ENCODE results near the gene SSBP4.
A peak's percentile ranks its signal among the peaks of the same experiment; 100 is the strongest.

SSBP4 gene

DNA sequence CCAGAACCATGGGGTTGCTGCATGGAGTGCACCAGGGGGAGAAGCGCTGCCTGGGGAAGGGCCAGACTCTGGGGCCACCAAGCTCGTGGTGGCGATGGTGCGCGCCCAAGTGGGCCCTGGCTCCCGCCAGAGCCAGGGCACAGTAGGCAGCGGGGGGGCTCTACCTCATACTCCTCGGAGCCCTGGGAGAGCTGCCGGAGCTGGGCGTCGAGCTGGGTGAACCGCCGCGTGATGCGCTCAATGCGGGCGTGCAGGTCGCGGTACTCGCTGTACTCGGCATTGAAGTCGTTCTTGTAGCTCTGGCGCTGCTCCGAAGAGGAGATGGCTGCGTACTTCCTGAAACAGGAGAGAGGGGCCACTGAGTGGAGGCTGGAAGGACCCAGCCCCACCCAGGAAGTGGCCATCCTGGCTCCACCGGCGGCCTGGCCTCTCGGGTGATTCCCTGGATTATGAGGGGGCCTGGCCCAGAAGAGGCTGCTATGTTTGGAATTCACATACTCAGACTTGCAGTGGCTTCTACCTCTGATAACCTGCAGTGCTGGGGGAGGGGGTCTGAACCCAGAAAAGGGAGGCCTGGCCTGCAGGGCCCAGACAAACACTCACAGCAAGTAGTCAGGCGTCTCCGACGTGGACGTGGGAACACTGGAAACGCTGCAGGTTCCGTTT lies 27.1 kb downstream of the SSBP4 start:
- DNase-seq: no peak

DNA sequence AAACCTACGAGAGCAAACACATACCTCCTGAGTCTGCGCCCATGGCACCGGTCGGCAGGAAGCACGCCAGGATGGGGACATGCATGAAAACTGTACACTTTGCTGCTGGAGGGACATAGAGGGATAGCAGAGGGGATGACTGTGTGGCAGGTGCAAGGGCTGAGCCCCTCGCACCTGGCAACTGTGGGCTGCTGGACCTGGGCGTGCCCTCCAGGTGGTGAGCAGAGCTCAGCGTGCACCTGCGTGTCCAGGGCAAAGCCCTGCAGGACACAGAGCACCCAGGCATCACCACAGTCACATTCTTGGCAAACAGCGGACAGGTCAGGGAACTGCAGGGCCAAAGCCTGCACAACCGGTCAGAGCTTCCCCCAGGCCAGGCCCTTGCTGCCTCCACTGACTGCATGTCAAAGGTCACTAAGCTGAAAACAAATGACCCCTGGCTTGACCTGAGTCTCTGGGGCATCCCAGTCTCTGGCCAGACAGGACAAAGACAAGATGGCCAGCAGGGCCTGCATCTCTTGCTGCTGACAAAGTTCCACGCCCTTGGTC lies 27.7 kb downstream of the SSBP4 start:
- DNase-seq: no peak

DNA sequence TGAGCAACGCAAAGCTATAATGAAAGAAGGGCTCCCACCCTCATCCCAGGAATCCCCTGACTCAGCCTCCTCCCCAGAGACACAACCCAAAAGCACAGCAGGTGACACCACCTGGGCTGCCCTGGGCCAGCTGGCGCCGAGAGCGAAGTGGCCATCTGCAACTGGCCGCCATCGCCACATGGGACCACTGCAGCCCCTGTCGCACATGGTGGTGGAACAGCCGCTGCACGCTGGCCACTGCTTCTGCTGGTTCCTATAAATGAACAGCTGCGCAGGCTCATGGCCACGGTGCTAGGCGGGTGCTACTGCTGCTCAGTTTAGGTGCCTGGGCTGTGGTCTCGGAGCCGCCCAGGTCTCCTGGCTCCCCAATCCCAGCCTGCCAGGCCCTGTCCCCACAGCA lies 30.4 kb downstream of the SSBP4 start:
- DNase-seq: no peak

DNA sequence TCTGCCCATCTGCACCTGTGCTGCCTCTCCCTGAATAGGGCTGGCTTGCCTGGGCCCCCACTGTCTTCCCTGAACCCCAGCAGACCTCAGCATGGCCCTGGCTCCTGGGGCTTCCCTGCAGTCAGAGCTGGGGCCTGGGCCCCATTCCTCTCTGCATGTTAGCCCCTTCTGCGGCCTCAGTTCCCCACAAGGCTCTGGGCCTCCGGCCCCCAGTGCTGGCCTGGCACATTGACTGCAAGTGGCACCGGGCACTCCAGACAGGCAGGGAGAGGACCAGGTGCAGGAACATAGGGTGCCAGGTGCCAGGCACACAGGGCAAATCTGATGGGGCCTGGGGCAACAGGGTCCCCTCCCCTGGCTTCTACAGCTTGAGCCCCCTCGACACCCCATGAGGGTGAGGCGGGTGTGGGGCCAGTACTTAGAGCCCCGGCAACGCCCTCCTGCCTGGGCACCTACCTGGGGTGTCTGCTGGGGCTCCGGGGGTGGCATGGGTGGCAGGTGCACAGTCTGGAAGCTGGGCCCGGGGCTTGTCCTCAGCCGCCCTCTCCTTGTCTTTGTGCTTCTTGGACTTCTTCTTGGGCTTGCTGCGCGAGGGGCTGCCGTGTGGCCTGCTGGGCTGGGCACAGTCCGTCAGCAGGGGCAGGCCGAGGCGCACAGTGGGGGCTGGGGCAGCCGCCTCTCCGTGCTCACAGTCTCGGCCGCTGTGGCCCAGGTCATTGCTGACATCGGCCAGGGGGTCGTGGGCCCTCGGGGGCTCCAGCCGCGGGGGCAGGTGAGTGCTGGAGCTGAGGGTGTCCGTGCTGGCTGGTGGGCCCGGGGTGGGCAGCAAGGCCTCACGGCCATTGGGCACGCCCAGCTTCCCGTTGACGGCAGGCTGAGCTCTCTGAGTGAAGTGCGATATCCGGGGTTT lies 31.1 kb downstream of the SSBP4 start:
- DNase-seq: no peak

DNA sequence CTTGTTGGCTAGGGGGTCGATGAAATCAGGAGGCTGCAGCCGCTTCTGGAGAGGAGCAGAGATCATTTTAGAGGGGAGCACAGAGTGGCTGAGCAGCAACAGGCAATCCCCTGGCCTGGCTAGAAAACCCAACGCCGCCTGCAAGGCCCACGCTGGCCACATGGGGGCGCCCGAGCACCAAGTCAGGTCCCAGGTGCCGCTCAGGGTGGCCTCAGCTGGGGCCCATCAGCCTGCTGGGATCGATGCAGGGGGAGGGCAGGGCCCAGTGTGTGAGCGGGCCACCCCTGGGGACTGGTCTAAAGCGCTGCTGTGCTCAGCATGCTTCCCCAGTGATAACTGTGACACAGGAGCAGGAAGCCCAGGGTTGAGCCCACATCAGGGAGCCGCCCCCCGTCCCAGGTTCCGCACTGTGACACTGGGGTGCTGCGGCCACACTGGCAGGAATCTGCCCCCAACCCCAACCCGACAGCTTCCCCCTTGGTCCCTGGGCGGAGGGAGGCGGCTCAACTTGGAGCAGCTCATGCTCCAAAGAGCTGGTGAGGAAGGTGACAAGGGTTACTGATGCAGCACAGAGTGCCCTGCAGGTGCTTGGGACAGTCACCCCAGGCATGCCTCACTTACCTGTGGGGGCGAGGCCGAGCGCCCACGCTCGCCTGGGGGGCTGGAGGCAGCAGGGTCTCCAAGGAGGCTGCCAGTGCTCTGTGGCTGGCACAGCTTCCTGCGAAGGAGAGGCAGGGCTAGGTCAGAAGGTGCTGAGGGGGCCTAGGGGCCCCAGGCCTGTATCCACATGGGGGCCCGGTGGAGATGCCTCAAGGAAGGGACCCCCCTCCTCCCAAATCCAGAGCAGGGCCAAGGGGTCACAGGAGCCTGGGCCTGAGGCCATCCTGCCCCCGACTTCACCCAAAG lies 32.0 kb downstream of the SSBP4 start:
- DNase-seq: peak; percentile 59 to 60

DNA sequence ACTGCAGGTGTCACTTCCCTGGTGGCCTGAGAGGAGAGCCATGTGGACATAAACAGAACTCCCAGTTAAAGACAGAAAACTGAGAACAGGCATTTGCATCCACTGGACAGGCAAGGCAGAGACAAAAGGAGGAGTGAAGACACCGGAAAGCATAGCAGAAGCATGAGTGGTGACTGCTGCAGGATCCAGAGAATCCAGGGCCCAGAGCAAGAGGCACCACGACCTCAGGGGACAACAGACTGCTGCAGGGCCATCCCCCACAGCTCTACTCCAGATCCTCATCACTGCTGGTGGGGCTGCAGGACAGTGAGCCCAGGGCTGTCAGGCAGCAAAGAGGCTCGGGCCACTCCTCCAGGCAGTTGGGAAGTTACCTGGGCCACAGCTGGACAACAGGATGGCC lies 33.2 kb downstream of the SSBP4 start:
- no peak for DNase-seq

DNA sequence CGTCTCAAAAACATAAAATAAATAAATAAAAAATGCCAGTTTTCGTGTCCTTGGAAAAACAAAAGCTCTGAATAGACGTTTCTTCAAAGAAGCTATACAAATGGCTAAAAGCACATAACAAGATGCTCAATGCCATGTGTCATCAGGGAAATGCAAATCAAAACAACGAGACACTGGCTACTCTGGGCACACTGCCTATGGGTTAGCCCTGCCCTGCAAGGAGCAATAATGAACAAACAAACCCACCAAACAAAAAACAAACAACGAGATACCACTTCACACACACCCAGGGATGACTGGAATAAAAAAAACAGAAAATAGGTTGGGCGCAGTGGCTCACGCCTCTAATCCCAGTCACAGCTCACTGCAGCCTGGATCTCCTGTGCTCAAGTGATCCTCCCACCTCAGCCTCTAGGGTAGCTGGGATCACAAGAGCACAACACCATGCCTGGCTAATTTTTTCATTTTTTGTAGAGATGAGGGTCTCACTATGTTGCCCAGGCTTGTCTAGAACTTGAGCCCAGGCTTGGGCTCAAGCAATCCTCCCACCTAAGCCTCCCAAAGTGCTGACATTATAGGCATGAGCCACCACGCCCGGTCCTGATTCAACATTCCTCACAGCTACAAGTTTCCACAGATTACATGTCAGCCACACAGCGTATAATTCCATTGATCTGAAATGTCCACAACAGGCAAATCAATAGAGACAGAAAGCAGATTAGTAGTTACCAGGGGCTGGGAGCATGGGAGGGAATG lies 34.2 kb downstream of the SSBP4 start:
- no peak for DNase-seq

DNA sequence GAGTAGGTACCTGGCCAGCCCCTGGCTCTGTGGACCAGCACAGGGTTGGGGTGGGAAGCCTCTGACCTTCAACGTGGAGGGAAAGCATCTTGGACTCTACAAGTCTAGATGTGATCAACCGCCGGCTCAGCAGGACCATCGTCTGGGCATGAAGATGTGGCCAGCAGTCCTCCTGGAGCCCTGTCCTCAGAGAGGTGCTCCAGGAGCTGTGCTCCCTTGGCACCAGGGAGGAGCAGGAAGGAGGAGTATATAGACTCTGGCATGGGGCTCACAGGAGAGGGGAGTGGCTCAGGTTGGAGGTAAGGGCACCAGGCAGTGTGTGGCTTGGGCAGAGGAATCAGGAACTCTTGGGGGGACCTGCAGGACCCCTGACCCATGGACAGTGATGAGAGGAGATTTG lies 37.1 kb downstream of the SSBP4 start:
- DNase-seq: no peak

DNA sequence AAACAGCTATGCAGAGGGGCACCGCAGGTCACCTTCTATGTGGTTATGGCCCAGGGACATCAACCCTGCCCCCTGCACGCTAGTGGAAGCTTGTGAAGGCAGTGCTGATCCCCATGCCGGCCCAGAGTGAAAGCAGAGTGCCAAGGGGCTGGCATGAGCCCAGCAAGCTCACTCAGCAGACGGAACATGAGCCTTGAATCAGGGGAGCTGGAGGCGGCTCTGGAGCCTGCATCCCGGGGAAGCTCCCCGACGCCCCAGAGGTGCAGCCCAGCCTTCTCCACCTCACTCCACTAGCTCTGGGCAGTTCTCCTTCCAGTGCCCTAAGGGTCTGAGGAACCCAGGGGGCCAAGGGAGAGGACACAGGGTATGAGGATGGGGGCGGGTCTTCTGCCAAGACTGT lies 37.8 kb downstream of the SSBP4 start:
- DNase-seq: no peak

DNA sequence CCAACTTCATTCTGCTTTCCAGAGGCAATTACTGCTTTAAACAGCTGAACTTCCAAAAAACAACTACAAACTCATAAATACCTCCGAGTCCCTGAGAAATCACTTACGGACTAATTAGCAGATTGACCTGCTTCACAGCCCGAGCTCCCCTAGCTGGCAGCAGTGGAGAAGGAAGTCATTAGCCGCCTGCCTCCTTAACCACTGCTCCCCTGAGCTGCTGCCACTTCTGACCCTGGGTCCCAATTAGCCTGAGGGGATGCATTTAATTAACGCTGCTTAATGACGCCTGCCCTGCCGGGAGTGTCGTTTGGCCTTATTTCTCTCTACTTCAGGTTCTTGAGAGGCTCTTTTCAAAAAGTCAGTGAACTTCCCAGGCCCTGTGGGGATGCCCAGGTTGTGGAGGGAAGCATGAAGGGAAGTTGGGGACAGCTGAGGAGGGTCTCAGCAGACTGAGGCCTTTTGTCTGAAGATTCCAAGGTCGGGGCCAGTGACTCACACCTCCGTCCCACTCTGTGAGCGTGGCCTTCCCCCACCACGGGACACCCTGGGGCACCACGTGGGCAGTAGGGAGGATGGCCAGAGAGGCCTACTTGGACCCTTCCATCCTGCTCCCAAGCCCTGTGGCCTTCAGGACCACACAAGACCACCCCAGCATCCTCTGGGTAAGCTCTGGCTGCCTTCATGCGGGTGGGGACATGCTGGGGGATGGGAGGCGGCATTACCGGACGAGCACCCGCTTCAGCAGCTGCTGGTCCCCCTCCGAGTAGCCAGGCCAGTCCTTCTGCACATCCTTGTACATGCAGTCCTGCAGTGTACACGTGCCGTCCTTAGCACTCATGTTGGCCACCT lies 38.5 kb downstream of the SSBP4 start:
- no peak for DNase-seq

DNA sequence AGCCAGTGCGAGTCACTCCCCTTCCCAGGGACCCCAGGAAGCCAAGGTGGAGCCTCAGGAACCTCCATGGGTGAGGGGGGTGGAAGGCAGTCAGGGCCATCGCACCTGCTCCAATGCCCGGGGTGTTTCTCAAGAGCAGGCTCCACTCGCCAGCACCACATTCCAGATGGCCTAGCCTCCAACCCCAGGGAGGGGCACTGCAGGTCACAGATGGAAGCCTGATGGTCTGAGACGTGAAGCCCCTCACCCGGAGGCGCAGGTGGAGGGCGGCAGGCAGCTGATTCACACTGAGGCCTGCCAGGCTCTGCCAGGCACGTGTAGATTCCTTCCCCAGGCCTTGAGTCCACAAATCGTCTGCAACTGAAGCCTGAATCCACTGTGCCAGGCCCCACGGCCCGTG lies 41.7 kb downstream of the SSBP4 start:
- no peak for DNase-seq

DNA sequence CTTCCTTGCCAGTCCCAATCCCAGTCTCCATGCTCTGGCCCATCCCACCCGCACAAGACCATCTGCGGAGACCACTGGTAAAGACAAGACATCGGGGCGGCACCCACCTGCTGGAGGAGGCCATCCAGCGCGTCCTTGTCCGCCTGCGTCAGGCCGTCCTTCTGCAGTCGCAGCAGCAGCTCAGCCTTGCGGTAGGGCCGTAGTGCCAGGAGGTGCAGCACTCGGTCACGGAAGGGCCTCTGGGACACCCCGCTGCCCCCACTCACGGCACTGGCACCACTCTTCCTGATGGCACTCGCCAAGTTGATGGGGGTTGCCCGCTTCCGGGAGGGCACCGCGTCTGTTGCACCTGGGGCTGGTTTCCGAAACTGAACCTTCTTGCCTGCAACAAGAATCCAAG lies 42.3 kb downstream of the SSBP4 start:
- DNase-seq: no peak

DNA sequence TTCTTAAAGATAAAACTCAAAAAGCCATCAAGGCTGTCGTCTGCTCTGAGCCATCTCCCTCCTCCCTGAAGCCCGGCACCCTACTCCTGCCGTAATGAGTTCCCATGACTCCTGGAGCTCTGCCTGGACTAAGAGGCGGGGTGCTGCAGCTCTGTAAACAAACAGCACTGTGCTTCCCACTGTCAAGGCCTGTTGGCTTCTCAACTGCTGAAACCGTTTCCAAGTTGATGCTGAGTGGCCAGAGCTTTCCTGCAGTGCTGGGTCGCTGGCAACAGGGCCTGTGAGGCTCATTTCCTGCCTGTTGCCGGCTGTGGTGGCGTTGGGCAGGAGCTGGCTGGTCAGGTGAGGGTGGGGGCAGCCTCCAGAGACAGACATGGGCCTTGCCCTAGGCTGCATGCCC lies 45.4 kb downstream of the SSBP4 start:
- no peak for DNase-seq

DNA sequence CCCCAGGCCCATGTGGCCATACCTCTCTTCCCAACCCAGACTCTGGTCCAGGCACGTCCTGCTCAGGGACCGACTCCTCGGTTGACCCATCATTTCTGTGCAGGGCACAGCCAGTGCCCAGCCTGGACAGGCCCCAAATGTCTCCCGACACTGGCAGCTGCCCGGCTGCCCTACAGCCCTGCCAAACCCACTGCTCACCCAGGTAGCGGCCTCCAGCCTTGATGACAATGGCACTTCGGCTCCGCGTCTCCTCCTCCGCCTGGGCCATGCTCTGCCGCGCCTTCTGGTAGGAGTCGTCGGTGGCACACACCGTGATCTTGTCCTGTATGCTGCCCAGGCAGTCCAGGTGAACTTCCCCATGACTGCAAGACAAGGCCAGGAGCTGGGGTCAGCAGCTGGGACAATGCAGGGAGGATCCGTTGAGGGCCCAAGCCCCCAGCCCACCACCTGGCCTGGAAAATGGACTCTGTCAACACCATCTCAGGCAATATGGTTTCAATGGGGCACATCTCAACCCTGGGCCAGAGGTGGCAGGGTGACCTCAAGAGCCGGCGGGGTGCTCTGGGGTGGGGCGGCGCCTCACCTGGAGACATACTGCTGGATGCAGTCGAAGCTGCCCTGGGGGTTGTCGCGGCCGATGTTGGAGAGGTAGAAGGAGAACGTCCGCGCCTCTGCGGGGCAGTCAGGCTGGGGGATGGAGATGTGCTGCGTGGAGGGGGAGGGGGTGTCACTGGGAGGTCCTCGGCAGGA lies 46.2 kb downstream of the SSBP4 start:
- DNase-seq: no peak

DNA sequence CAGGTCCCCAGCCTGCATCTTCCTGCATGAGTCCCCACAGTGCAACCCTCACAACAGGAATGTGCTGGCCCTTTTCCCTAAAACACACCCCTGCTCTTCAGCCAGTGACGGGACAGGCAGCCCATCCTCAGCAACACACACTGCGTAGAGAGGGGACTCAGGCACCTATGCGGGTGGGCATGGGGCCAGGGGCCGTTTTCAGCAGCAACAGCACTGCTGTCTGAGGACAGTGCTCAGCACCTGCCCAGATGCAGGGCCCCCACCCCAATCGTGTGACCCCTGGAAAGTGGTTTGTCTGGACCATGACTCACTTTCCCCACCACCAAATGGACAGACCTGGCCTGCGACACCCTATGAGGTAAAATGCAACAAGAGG lies 46.8 kb downstream of the SSBP4 start:
- no peak for DNase-seq

DNA sequence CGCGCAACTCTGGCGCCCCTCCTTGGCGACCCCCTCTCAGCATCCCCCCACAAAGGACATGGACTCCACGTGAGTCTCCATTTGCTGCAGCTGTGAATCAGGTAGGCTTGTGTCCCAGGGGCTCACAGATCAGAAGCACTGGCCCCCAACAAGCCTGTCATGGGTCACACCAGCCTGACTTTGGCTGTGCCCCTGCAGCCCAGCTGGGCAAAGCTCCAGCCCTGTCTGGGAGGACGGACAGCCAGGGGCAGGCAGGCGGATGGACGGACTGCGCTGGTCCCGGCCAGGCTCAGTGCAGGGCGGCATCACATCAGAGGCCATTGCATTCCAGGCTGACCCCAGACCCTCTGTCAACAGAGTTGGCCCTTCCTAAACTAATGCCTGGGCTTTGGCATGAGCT lies 47.2 kb downstream of the SSBP4 start:
- no peak for DNase-seq

DNA sequence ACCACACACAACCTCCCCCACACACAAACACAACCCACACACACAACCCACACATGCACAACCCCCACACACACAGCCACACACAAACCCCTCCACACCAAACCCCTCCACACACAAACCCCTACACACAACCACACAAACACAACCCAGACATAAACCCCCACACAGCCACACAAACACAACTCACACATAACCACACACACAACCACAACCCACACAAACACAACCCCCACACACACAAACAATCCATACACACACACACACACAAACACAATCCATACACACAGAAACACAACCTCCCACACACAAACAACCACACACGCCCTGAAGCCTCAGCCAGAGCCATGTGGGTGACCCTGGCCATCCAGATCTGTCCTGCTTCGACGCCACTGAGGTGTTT lies 48.8 kb downstream of the SSBP4 start:
- no peak for DNase-seq

DNA sequence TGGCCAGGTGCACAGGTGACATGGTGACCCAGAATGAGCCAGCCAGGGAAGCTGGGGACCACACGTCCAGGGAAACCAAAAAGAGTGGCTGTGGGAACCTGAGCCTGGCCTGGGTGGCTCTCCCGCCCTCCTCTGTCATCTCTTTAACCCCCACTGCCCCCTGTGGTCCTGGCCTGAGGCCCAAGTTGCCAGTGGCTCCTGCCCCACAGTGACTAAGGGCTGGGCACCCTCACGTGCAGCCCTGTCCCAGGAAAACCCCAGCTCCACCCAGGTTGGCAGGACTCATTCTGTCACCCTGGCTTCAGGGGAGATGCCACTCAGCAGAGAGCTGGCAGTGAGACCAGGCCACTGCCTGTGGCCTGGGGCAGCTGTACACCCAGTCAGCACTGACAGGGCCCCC lies 49.3 kb downstream of the SSBP4 start:
- no peak for DNase-seq

DNA sequence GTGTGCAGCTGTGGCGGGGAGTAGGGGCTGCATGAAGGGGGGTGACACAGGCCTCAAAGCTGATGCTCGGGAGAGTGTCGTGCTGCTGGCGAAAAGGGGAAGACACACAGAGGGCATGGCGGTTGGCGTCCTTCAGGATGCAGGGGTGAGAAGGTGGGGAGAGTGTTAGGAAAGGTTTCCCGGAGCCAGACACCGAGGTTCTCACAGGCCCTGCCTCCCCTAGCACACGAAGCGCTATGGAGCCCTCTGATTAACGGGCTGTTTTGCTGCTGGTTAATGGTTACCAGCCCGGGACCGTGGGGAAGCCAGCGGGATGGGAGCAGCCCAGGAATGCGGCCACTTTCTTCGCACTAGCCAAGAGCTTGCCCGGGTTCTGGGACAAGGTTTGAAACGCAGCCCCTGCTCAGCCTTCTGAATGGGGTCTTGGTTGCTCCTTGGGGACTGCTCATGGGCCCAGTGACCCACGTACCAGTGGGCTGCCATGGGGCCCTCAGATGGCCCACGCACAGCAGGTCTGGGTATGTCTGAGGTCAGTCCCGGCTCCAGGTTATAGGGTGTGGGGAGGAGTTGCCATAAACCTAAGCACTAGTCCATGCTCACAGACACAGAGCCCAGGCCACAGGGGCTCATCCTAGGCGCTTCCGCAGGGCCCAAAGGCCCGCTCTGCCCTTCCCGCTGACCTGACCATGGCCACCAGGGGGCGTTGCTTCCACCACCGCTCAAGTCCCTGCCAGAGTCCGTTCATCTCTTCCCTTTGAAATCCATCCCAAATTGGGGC lies 50.1 kb downstream of the SSBP4 start:
- DNase-seq: peak; percentile 62 to 66

DNA sequence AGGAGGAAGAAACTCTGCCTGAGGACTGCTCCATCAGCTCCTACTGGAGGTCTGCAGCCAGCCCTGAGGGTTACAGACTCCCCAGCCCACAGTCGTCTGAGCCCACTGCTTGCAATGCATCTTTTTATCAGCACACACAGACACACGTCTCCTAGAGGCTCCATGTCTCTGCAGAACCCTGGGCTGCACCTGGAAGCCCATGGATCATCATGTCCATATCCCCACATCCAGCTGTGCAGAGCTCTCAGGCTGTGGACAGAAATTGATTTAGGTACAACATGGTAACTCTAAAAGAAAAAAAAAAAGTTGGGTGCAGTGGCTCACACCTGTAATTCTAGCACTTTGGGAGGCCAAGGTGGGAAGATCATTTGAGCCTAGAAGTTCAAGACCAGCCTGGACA lies 51.6 kb downstream of the SSBP4 start:
- DNase-seq: no peak

All from Kasumi-1 (cell line).